Esophagus muscularis mucosa (tissue), 4 donors: ENCODE data around the gene ELAC2. TPM values are rescaled to one million over a fixed set of nuclear protein-coding genes. Genes with fewer than 3 reads are reported as not detected.

Experiments
- DNase-seq: peaks from one replicate; pipeline ENCODE4 v3.0.0-alpha.2; 2017; ENCODE audit errors: extremely low spot score
- H3K27ac ChIP-seq, 4 donors: fragments of 200-600 bp; sonication (generic); replicated peaks in 1 of 4; 1 replicate in 3 of 4; 2 replicates in 1 of 4; pipeline ENCODE4 v1.5.1; 2016 to 2019; ENCODE audit warnings: mild to moderate bottlenecking in 1 of 4
- H3K27me3 ChIP-seq, 4 donors: fragments of 200-600 bp; sonication (generic); one replicate each; pipeline versions ENCODE4 v1.5.1 to v1.6.0; 2016 to 2019
- H3K36me3 ChIP-seq, 4 donors: fragments of 200-600 bp; sonication (generic); one replicate each; pipeline ENCODE4 v1.5.1; 2016 to 2019
- H3K4me1 ChIP-seq, 4 donors: fragments of 200-600 bp; sonication (generic); one replicate each; pipeline ENCODE4 v1.5.1; 2016 to 2019
- H3K4me3 ChIP-seq, 4 donors: fragments of 200-600 bp; sonication (generic); 1 replicate in 2 of 4; 2 replicates in 2 of 4; pipeline ENCODE4 v1.5.1; 2016 to 2019; ENCODE audit warnings: mild to moderate bottlenecking in 4 of 4, moderate library complexity in 1 of 4
- H3K9me3 ChIP-seq, 4 donors: fragments of 200-600 bp; sonication (generic); 1 replicate in 3 of 4; 2 replicates in 1 of 4; pipeline ENCODE4 v1.5.1; 2016 to 2019
- CTCF ChIP-seq, 3 experiments: fragments of 200-600 bp in 2 of 3; fragments of 450-650 bp in 1 of 3; sonication (generic) in 2 of 3; IDR thresholded peaks; one replicate each; pipeline ENCODE4 v1.5.1; 2017 to 2019; ENCODE audit warnings: antibody characterized with exemption in 3 of 3, mild to moderate bottlenecking in 2 of 3, moderate library complexity in 1 of 3
- EP300 ChIP-seq: sonication (generic); formaldehyde crosslinking; IDR thresholded peaks from one replicate; pipeline ENCODE4 v1.6.1; 2017; ENCODE audit warnings: antibody characterized with exemption
- POLR2A ChIP-seq: fragments of 450-650 bp; IDR thresholded peaks from one replicate; pipeline ENCODE4 v1.6.1; 2017; ENCODE audit warnings: antibody characterized with exemption, moderate library complexity, mild to moderate bottlenecking, low read depth
- POLR2AphosphoS5 ChIP-seq, 2 donors: sonication (generic); formaldehyde crosslinking; IDR thresholded peaks; one replicate each; pipeline ENCODE4 v1.6.1; 2017; ENCODE audit warnings: antibody characterized with exemption in 2 of 2
- WGBS: methylation state at CpG from one replicate; pipeline ENCODE4 v1.1.5; 2018; 5-methylcytosine and 5-hydroxymethylcytosine counted together
- intact Hi-C: fragments of 100-400 bp; cut with DNase I; formaldehyde crosslinking; loops from one replicate; pipeline ENCODE4 v1.15.1; 2023
- total RNA-seq, 4 donors: library from RNA; depleted of rRNA; stranded (reverse); fragments of >200 nt; gene quantifications; one replicate each; pipeline versions ENCODE4 v1.1.0 to v1.2.1, GENCODE V29; 2016

The ELAC2 gene
- total RNA-seq, 4 donors from 2014 or later, result 55.5 to 94.7 (median 90.1) TPM

- Histone ChIP-seq H3K4me3 (no peak overlapping the region), H3K27ac (no peak overlapping the region), H3K27me3 (no peaks in the 10 kb centered on the region), H3K4me1 (peaks cover 0 to 6% (median 0%) of the 10 kb centered on the region in 4 donors), H3K9me3 (no peaks in the 10 kb centered on the region), H3K36me3 (peaks cover 88 to 100% (median 96%) of the 10 kb centered on the region in 4 donors)
- no peak for DNase-seq
- no peak for TF ChIP-seq POLR2AphosphoS5 (IDR thresholded peaks at IDR 0.05)
- 87% methylated on average over 16 of the region's 19 CpGs for WGBS
- intact Hi-C loops, result no loop called here
Measured at GRCh38 chr17:12994341-12995074, 23.3 kb downstream of the ELAC2 start.

GRCh38 chr17:12993631-12994030 is 24.2 kb downstream of the ELAC2 start:
- intact Hi-C loops, result no loop called here

GRCh38 chr17:12992676-12993075 is 25.2 kb downstream of the ELAC2 start:
- no peaks in the 10 kb centered on the region for H3K27me3 ChIP-seq
- H3K4me3 ChIP-seq, result no peak overlapping the region
- peaks cover 72 to 83% (median 78%) of the 10 kb centered on the region in 4 donors for H3K36me3 ChIP-seq
- H3K4me1 ChIP-seq, result peaks cover 0 to 6% (median 0%) of the 10 kb centered on the region in 4 donors
- WGBS, result 89% methylated on average over 3 of the region's 14 CpGs
- no peaks in the 10 kb centered on the region for H3K9me3 ChIP-seq
- no peak overlapping the region for H3K27ac ChIP-seq
- no peak for DNase-seq
- TF ChIP-seq POLR2A (no peak), EP300 (no peak), CTCF (IDR thresholded peaks at IDR 0.05) (no peak), POLR2AphosphoS5 (IDR thresholded peaks at IDR 0.05) (no peak)
- intact Hi-C loops, result no loop called here

More at GRCh38 chr17:12993631-12994030, 24.2 kb downstream of the ELAC2 start:
- no peak for TF ChIP-seq EP300
- TF ChIP-seq POLR2AphosphoS5 (IDR thresholded peaks at IDR 0.05), result no peak
- Histone ChIP-seq H3K4me3 (no peak overlapping the region), H3K27me3 (no peaks in the 10 kb centered on the region), H3K27ac (no peak overlapping the region), H3K9me3 (no peaks in the 10 kb centered on the region), H3K4me1 (peaks cover 0 to 6% (median 0%) of the 10 kb centered on the region in 4 donors), H3K36me3 (peaks cover 81 to 92% (median 88%) of the 10 kb centered on the region in 4 donors)
- DNase-seq, result no peak
- 96% methylated on average over 11 of the region's 14 CpGs for WGBS

GRCh38 chr17:12990926-12991325 is 26.9 kb downstream of the ELAC2 start:
- H3K4me1 ChIP-seq, result peaks cover 0 to 9% (median 4%) of the 10 kb centered on the region in 4 donors
- peaks cover 55 to 65% (median 61%) of the 10 kb centered on the region in 4 donors for H3K36me3 ChIP-seq
- H3K4me3 ChIP-seq, result no peak overlapping the region
- H3K27ac ChIP-seq, result no peak overlapping the region
- no peaks in the 10 kb centered on the region for H3K9me3 ChIP-seq
- intact Hi-C loops, result no loop called here
- TF ChIP-seq EP300 (no peak), CTCF (IDR thresholded peaks at IDR 0.05) (no peak), POLR2AphosphoS5 (IDR thresholded peaks at IDR 0.05) (no peak), POLR2A (no peak)
- no peak for DNase-seq
- H3K27me3 ChIP-seq, result no peaks in the 10 kb centered on the region
- WGBS, result 87% methylated on average over 12 of the region's 12 CpGs

- H3K9me3 ChIP-seq, result no peaks in the 10 kb centered on the region
- peaks cover 48 to 58% (median 54%) of the 10 kb centered on the region in 4 donors for H3K36me3 ChIP-seq
- intact Hi-C loops, result no loop called here
- H3K4me1 ChIP-seq, result peaks cover 5 to 15% (median 11%) of the 10 kb centered on the region in 4 donors
- no peak for DNase-seq
- H3K27me3 ChIP-seq, result no peaks in the 10 kb centered on the region
- TF ChIP-seq POLR2AphosphoS5 (IDR thresholded peaks at IDR 0.05), result no peak
- no peak for TF ChIP-seq EP300
- no peak for TF ChIP-seq POLR2A
- TF ChIP-seq CTCF (IDR thresholded peaks at IDR 0.05), result no peak
- no peak overlapping the region for H3K4me3 ChIP-seq
- WGBS, result 94% methylated on average over 24 of the region's 25 CpGs
- H3K27ac ChIP-seq, result no peak overlapping the region
Measured at GRCh38 chr17:12990041-12990808, 27.6 kb downstream of the ELAC2 start.
